A549 treated with Hydrocortisone at 1 μM for 4 hours (cell line): ENCODE results near the gene TENT5D. TPM values are rescaled to one million over a fixed set of nuclear protein-coding genes. Genes with fewer than 3 reads are reported as not detected.

Source experiments
- total RNA-seq: library from RNA; stranded (reverse); fragments of 200-300 nt; extraction: Qiagen RNA extraction; gene quantifications from 5 replicates; pipeline ENCODE4 v1.2.3, GENCODE V29; 2022

The TENT5D gene
- total RNA-seq = not detected in 5 replicates

DNA sequence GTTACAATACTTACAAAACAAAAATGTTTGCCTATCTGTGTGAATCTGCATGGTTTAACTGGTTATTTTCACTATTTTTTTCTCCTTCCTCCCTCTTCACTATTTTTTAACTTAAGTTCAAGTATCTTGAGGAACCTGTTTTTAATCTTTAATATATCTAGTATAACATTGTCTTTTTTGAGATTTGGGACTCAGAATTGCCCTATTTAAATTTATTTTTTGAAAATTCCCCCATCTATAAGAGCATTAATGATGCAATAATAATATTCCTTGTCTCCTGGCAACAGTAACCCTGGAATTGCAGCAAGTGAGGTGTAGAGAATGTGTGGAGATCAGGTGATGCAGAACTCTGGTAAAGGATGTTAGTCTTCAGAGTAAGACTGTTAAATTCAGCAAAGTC, at the start of gene TENT5D:
TSS of gene TENT5D (plus strand) at position 301 of the 400 bp plus-strand sequence. CDS start 22,093 bp downstream, outside the sequence.

